ENCODE measurements around the gene ARTN.

DNA sequence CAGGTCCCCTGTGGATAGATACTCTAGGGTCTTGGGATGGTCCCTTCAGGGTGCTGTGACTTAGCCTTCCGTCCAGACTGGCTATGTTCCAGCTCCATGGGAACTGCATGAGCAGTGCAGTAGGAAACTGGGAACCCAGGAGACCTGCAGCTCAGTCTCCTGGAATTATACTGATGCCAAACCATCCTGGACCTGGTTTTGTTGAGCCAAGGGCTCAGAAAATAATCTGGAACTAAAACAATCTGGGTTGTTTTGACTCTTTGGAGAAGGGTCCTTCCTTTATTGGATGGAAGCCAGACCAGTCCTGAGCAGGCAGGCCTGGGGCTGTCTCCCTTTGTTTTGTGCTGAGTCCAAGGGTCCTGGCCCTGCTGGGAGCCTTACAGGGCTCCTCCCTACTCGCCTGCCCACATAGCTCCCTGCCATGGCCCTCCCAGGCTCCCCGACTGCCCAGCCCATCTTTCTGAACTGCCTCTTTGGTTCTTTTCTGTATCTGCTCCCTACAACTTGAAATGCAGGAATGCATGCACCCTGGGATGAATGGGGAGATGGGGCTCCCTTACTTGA lies 14.4 kb downstream of the ARTN start:
- TF ChIP-seq, protein P1, sequence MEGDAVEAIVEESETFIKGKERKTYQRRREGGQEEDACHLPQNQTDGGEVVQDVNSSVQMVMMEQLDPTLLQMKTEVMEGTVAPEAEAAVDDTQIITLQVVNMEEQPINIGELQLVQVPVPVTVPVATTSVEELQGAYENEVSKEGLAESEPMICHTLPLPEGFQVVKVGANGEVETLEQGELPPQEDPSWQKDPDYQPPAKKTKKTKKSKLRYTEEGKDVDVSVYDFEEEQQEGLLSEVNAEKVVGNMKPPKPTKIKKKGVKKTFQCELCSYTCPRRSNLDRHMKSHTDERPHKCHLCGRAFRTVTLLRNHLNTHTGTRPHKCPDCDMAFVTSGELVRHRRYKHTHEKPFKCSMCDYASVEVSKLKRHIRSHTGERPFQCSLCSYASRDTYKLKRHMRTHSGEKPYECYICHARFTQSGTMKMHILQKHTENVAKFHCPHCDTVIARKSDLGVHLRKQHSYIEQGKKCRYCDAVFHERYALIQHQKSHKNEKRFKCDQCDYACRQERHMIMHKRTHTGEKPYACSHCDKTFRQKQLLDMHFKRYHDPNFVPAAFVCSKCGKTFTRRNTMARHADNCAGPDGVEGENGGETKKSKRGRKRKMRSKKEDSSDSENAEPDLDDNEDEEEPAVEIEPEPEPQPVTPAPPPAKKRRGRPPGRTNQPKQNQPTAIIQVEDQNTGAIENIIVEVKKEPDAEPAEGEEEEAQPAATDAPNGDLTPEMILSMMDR (conservative IDR thresholded peaks at IDR 0.05) = no peak
- TF ChIP-seq ZFX (IDR thresholded peaks at IDR 0.05) = no peak
